Prostate gland (tissue), 2 donors: ENCODE data around the gene KLF7. TPM values are rescaled to one million over a fixed set of nuclear protein-coding genes. Genes with fewer than 3 reads are reported as not detected.

Experiments used
- DNase-seq: peaks from one replicate; pipeline ENCODE4 v3.0.0-alpha.2; 2019; ENCODE audit warnings: low spot score
- H3K27ac ChIP-seq, 2 donors: fragments of 200-600 bp; sonication (generic); 2 replicates each; pipeline ENCODE4 v1.5.1; 2017 to 2019
- H3K27me3 ChIP-seq: fragments of 200-600 bp; sonication (generic); replicated peaks from 2 replicates; pipeline ENCODE4 v1.5.1; 2019; ENCODE audit not compliant: insufficient read depth
- H3K36me3 ChIP-seq, 2 donors: fragments of 200-600 bp; sonication (generic); 1 replicate in 1 of 2; 2 replicates in 1 of 2; pipeline versions ENCODE4 v1.5.1 to v1.8.1; 2017 to 2019
- H3K4me1 ChIP-seq: fragments of 200-600 bp; sonication (generic); replicated peaks from 2 replicates; pipeline ENCODE4 v1.5.1; 2019
- H3K4me3 ChIP-seq, 2 donors: fragments of 200-600 bp; sonication (generic); 2 replicates each; pipeline ENCODE4 v1.5.1; 2017 to 2019
- H3K9me3 ChIP-seq: fragments of 200-600 bp; sonication (generic); 2 replicates; pipeline ENCODE4 v1.5.1; 2017
- POLR2A ChIP-seq: fragments of 450-650 bp; IDR thresholded peaks from one replicate; pipeline ENCODE4 v1.6.1; 2016; ENCODE audit warnings: antibody characterized with exemption, mild to moderate bottlenecking
- POLR2AphosphoS5 ChIP-seq: sonication (generic); formaldehyde crosslinking; IDR thresholded peaks from one replicate; pipeline ENCODE4 v1.6.1; 2017; ENCODE audit warnings: antibody characterized with exemption
- WGBS: methylation state at CpG from one replicate; pipeline ENCODE4 v1.1.5; 2018; 5-methylcytosine and 5-hydroxymethylcytosine counted together
- intact Hi-C: fragments of 100-400 bp; cut with DNase I; formaldehyde crosslinking; loops from one replicate; pipeline ENCODE4 v1.14.2; 2022
- total RNA-seq, 2 donors: library from RNA; depleted of rRNA; stranded (reverse); fragments of >200 nt; gene quantifications; one replicate each; pipeline ENCODE4 v1.1.0, GENCODE V29; 2016
- TF ChIP-seq, protein P1 (sequence below), 4 experiments: fragments of 200-600 bp in 2 of 4; fragments of 450-650 bp in 2 of 4; sonication (generic) in 2 of 4; IDR thresholded peaks; 1 replicate in 3 of 4; 2 replicates in 1 of 4; pipeline ENCODE4 v1.5.1; 2016 to 2019; ENCODE audit warnings: antibody characterized with exemption in 4 of 4, mild to moderate bottlenecking in 2 of 4, moderate library complexity in 2 of 4

Gene KLF7
- total RNA-seq, 2 donors from 2014 or later, result 10.2 to 23.9 TPM

DNA sequence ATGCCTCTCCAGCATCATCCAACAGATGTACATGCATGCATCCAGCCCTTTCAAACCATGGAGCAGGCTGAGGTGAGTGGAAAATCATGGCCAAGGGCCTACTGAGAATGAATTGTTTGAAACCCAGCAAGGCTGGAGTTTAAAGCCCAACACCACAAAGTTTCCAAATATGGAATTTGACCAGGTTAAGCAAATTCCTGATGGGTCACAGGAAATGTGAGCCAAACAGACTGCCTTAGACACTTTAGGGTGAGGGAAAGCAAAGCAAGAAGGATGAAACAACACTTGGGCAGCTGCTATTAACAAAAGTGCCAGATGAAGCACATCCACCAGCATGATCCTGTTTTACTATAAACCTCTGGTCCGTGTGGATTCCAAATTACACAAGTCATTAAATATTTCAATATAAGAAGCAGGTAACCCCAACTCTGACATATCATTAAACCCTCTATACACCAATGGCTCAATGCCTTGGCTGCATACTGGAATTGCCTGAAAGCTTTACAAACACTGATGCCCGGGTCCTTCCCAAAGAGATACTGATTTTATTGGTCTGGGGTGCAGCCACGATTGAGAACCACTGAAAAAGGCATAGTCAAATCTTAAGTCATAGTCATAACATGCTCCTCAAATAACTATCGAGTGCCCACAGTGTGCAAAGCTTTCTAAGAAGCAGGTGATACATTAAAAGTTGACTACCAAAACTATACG, 9.1 kb downstream of the KLF7 start:
- Histone ChIP-seq H3K4me1 (peaks cover 5% of the 10 kb centered on the region), H3K4me3 (no peak overlapping the region), H3K27me3 (no peaks in the 10 kb centered on the region), H3K9me3 (no peaks in the 10 kb centered on the region), H3K36me3 (no peaks in the 10 kb centered on the region), H3K27ac (no peak overlapping the region)
- WGBS, result 61% methylated on average over 5 of the region's 5 CpGs
- DNase-seq, result no peak
- intact Hi-C loops, result no loop called here
- TF ChIP-seq POLR2AphosphoS5 (no peak), POLR2A (no peak)
- TF ChIP-seq, protein P1, sequence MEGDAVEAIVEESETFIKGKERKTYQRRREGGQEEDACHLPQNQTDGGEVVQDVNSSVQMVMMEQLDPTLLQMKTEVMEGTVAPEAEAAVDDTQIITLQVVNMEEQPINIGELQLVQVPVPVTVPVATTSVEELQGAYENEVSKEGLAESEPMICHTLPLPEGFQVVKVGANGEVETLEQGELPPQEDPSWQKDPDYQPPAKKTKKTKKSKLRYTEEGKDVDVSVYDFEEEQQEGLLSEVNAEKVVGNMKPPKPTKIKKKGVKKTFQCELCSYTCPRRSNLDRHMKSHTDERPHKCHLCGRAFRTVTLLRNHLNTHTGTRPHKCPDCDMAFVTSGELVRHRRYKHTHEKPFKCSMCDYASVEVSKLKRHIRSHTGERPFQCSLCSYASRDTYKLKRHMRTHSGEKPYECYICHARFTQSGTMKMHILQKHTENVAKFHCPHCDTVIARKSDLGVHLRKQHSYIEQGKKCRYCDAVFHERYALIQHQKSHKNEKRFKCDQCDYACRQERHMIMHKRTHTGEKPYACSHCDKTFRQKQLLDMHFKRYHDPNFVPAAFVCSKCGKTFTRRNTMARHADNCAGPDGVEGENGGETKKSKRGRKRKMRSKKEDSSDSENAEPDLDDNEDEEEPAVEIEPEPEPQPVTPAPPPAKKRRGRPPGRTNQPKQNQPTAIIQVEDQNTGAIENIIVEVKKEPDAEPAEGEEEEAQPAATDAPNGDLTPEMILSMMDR (IDR thresholded peaks at IDR 0.05), result no peak

DNA sequence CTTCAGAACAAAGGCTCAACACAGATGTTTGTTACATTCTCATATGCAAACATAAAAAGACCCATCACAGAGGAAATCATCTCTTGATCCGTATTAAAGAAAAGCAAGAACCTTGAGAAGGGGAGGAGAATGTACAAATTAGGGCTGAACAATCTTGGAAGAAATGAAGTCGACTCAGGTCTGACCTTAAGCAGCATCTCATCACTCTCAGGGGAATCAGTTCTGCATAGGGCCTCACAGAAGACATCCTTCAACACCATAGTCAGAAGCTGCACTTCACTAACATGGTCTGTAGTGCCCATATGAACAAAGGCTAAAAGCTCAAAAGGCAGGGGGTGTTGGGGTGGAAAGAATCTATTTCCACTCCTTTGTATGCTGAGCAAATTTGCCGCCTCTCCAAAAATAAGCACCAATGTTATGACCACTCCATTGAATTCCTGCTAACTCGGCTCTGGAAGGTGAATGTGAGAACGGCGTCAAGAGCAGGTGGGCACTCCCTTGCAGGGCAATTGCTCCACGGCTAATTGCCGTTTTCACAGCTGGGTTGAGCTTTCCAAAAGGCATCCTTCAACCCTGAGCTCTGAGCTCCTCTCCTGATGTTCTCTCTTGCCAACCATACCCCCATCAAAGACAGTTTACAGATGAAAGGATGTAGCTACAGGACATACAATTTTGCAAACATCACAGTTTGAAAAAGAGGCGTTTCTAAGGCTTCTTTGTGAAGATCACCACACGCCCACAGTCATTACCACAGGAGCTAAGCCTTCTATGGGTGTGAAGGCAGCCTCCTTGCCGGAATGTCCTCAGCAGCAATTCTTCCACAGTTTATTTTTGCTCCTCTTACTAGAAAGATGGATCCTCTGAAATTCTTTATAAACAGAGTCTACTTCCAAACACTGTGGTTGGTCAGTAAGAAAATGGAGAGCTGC, 10.0 kb downstream of the KLF7 start:
- Histone ChIP-seq H3K4me3 (no peak overlapping the region), H3K9me3 (no peaks in the 10 kb centered on the region), H3K27ac (no peak overlapping the region), H3K36me3 (no peaks in the 10 kb centered on the region), H3K4me1 (peaks cover 5% of the 10 kb centered on the region), H3K27me3 (no peaks in the 10 kb centered on the region)
- TF ChIP-seq, protein P1 (IDR thresholded peaks at IDR 0.05), result no peak
- TF ChIP-seq POLR2AphosphoS5, result no peak
- no peak for TF ChIP-seq POLR2A
- WGBS, result 74% methylated on average over 11 of the region's 11 CpGs
- intact Hi-C loops, result no loop called here
- DNase-seq, result no peak

DNA sequence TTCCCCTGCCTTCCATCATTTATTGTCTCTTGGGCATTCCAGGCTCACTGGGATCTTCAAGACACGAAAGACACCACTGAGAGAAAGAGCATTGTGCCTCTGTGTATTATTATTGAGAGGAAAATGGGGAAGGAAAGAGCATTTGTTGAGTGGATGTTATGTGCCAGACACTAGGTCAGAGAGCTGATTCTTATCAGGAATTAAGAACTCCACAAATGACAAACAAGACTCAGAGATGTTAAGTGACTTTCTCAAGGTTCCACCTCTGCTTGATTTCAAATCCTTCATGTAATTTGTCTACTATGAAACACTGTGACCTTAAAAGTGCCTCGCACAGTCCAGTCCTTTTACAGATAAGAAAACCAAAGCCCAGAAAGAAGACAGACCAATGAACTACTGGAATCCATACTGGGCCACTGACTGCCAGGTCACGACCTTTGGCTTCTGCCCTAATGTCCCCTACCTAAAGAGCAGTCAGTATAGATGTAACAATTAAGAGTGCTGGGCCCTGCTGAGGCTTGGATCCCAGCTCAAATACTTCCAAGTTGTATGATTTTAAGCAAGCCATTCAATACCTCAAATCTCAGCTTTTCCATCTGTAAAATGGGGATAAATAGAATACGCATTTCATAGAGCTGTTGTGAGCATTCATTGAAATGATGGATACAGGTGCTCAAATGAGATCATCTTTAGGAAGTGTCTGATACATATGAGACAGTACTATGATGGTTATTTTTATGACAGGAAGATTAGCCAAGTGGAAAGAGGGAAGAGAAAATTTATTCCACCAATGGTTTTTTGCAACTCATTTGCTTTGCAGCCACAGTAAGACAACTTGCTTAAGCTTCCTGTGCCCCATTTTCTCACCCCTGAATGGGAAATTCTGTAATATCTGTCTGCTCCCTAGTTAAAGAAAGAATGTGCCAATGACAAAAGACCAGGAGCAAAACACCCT, 10.9 kb downstream of the KLF7 start:
- Histone ChIP-seq H3K27ac (no peak overlapping the region), H3K4me1 (peaks cover 5% of the 10 kb centered on the region), H3K4me3 (no peak overlapping the region), H3K9me3 (no peaks in the 10 kb centered on the region), H3K27me3 (no peaks in the 10 kb centered on the region), H3K36me3 (no peaks in the 10 kb centered on the region)
- TF ChIP-seq, protein P1 (IDR thresholded peaks at IDR 0.05), result no peak
- no peak for DNase-seq
- intact Hi-C loops, result no loop called here
- 93% methylated on average over 4 of the region's 4 CpGs for WGBS

DNA sequence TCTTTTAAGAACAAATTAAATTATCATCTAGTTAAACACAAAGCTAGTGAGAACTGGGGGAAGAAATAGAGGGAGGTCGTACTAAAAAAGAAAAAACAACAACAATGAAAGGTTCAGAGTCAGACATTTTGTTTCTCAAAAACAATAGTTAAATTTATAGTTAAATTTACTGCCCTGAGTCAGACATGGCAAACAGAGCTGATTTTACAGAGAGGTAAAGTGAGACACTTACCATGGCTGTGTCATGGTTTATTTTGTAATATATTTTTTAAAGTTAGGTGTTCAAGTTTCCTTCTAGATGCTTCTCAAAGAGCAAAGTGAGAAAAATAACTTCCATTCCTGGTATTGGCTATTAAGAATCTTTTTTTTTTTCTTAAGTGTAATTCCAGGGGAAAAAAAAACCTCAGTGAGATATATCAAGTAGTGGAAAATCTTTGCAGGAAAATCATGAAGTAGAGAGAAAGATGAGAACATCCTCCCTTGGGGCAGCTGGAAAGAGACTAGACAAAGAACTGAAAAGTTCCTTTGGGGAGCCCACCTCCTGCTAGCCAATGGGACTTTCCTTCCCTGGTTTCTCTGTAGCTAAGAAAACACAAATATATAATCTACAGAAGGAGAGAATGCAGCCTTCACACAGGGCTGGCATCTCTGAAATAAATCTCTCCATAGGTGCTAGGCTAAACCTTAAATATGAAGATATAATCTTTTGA, 12.3 kb downstream of the KLF7 start:
- Histone ChIP-seq H3K4me1 (peaks cover 5% of the 10 kb centered on the region), H3K4me3 (no peak overlapping the region), H3K36me3 (no peaks in the 10 kb centered on the region), H3K27me3 (no peaks in the 10 kb centered on the region), H3K9me3 (no peaks in the 10 kb centered on the region), H3K27ac (no peak overlapping the region)
- 45% methylated on average over 1 of the region's 1 CpG for WGBS
- TF ChIP-seq, protein P1 (IDR thresholded peaks at IDR 0.05), result no peak
- TF ChIP-seq POLR2AphosphoS5 (no peak), POLR2A (no peak)
- intact Hi-C loops, result no loop called here
- no peak for DNase-seq
